Keratinocyte (primary cell): ENCODE results near the gene TTC9.

Experiments
- EZH2 ChIP-seq: IDR thresholded peaks from one replicate; pipeline ENCODE4 v1.6.1; 2012; ENCODE audit warnings: inconsistent platforms, mild to moderate bottlenecking, low read length, moderate library complexity
- TF ChIP-seq, protein P1 (sequence below), 3 experiments: IDR thresholded peaks in 1 of 3; conservative IDR thresholded peaks in 1 of 3; optimal IDR thresholded peaks in 1 of 3; 2 replicates in 2 of 3; 3 replicates in 1 of 3; pipeline versions ENCODE3 to v1.5.1; 2011; ENCODE audit warnings: low read length in 3 of 3, mild to moderate bottlenecking in 3 of 3, moderate library complexity in 2 of 3, control low read depth in 1 of 3, inconsistent platforms in 1 of 3; ENCODE audit not compliant: insufficient read depth in 2 of 3; ENCODE audit errors: extremely low read depth in 1 of 3

DNA sequence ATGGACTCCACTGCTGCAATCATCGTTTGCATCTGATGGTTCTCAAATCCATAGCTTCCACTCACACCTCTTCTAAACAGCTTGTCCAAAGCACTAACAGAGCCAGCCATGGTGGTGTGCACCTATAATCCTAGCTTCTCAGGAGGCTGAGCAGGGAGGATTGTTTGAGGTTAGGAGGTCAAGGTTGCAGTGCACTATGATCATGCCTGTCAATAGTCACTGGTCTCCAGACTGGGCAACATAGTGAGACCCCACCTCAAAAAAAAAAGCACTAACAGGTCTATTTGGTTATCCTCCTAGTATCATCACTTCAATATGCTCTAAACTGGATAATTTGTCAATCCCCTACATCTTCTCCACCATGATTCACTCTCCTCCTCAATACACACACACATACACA lies 63.2 kb downstream of the TTC9 start:
- TF ChIP-seq, protein P1, sequence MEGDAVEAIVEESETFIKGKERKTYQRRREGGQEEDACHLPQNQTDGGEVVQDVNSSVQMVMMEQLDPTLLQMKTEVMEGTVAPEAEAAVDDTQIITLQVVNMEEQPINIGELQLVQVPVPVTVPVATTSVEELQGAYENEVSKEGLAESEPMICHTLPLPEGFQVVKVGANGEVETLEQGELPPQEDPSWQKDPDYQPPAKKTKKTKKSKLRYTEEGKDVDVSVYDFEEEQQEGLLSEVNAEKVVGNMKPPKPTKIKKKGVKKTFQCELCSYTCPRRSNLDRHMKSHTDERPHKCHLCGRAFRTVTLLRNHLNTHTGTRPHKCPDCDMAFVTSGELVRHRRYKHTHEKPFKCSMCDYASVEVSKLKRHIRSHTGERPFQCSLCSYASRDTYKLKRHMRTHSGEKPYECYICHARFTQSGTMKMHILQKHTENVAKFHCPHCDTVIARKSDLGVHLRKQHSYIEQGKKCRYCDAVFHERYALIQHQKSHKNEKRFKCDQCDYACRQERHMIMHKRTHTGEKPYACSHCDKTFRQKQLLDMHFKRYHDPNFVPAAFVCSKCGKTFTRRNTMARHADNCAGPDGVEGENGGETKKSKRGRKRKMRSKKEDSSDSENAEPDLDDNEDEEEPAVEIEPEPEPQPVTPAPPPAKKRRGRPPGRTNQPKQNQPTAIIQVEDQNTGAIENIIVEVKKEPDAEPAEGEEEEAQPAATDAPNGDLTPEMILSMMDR (optimal IDR thresholded peaks at IDR 0.05 in 1 of 3, IDR thresholded peaks at IDR 0.05 in 1 of 3, conservative IDR thresholded peaks at IDR 0.05 in 1 of 3; ENCODE audit: extremely low read depth in 1 of 3, insufficient read depth in 2 of 3, low read length in 3 of 3) = no peak
- no peak for TF ChIP-seq EZH2
